GM18502 (cell line): Measurements from ENCODE around the gene DGCR6L.
"Not testable (repeated sequence)": the region's sequence is repeated elsewhere in the genome, so short reads cannot be mapped to it uniquely, and the experiment has no call there.

Experiments used
- ATAC-seq: cut with Tn5 transposase; IDR thresholded peaks from one replicate; pipeline ENCODE4 v1.9.1; 2021; ENCODE audit warnings: mild to moderate bottlenecking; ENCODE audit not compliant: unreplicated experiment, poor library complexity

The DGCR6L gene

GRCh38 chr22:20295262-20296064 is 24.4 kb downstream of the DGCR6L start:
- ATAC-seq, result no peak

- ATAC-seq, result no peak
These were observed 27.1 kb downstream of the DGCR6L start for GRCh38 chr22:20292673-20293232.

GRCh38 chr22:20292108-20292507 is 27.8 kb downstream of the DGCR6L start:
- ATAC-seq, result no peak

- ATAC-seq, result no peak
These were observed 28.2 kb downstream of the DGCR6L start for GRCh38 chr22:20291604-20292063.

- no peak for ATAC-seq
These were observed 28.6 kb downstream of the DGCR6L start for GRCh38 chr22:20291249-20291586.

- ATAC-seq, result no peak
These were observed 29.1 kb downstream of the DGCR6L start for GRCh38 chr22:20290578-20291248.

GRCh38 chr22:20290045-20290392 is 29.8 kb downstream of the DGCR6L start:
- ATAC-seq, result no peak

DNA sequence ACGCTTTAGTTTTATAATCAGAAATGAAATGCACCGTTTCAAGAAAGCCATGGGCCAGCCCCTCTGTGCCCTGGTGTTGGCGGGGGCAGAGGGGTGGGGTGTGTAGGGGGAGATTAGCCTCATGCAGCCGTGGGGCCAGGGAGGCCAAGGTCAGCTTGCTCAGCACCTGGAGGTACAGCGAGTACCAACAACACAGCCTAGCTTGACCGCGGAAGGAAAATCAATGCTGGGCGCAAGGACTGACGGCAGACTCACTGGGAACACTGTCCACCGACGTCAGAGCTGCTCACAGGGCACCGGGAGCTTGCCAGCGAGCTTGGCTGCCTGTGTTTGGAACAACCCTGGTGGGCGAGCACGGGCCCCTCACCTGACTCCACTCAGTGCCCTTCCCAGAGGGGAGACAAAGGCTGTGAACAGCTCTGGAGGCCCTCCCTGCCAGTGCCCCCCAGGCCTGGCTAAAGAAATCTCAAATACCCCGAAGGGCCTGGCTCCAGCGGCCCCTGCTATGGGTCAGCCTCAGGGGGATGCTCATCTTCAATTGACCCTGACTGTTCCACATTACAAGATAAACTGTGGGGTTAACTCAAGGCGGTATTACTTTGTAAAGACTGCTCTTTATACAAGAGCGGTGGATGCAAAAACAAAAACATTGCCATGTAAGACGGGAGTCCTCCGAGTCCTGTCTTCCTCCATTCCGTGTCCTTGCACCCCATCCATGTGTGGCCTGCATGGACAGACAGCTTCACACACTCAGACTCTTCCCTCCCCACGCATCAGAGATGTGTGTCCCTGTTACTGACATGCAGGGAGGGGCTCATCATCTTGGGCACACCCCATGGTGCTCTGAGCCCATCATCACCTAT is 30.4 kb downstream of the DGCR6L start:
- not testable (repeated sequence) for ATAC-seq

DNA sequence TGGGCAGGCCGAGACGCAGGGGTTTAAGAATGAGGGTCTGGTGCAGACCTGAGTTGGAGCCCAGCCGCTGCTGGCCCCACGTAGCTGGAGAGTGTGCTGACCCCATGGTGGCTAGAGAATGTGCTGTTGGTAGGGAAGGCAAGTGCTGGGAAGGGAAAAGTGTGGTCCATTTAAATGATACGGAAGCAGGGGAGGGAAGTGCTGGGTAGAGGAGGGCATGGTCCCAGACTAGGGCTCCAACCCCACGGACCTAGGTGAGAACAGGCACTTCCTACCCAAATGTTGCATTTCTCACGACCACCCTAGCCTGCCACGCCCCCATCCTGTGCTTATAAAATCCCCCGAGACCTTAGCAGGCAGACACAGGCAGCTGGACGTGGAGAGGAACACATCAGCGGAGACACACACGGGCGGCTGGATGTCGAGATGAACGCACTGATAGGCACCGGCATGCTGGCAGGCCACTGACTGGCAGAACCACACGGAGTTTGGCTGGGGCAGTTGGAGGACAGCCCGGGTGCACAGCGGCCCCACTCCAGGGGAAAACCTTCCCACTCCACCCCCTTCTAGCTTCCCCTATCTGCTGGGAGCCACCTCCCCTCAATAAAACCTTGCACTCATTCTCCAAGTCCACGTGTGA is 33.0 kb downstream of the DGCR6L start:
- ATAC-seq, result not testable (repeated sequence)

GRCh38 chr22:20286312-20286660 is 33.6 kb downstream of the DGCR6L start:
- ATAC-seq, result not testable (repeated sequence)

GRCh38 chr22:20285473-20286311 is 34.2 kb downstream of the DGCR6L start:
- not testable (repeated sequence) for ATAC-seq

DNA sequence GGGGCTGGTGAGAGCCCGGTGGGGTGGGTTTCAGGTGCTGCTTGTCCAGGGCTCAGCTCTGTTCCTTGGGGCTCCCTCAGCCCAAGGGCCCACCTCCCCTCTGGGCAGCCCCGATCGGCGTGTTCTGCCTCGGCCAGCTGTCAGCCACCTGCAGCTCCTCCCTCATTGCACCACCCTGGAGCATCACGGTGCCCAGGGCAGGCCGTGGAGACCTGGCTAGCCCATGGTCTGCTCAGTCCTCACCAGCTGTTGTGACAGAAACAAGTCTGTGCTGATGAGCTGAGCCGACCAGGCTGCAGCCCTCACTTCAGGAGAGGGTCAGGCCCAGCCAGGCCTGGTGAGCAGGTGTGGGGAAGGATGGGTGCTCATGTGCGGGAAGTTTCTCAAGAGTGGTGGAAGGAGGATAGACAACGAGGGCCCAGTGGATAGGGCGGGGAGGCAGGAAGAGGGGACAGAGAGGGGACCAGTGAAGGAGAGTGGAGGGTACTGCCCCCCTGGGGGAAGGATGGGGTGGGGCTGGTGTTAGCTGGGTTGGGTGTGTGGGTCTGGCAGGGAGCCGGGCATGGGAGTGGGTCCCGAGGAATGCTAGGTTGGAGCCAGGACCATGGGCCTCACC is 35.3 kb downstream of the DGCR6L start:
- ATAC-seq, result no peak

DNA sequence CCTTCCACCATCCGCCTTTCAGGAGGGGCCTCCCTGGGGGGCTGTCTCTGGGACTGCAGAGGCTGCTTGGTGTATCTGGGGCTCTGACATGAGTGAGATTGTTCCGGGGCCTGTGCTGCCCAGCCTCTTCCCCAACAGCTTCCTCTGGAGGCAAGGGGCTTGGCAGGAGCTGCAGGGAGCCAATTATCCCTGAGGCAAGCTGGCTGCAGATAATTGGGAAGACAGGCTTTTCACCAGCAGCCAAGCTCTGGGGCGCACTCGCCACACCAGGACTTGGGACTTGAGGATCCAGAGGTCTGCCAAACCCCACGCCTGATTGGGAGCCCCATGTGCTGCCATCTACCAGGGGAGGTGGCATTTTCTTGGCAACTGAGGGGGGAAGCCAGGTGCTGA is 36.2 kb downstream of the DGCR6L start:
- ATAC-seq, result no peak

DNA sequence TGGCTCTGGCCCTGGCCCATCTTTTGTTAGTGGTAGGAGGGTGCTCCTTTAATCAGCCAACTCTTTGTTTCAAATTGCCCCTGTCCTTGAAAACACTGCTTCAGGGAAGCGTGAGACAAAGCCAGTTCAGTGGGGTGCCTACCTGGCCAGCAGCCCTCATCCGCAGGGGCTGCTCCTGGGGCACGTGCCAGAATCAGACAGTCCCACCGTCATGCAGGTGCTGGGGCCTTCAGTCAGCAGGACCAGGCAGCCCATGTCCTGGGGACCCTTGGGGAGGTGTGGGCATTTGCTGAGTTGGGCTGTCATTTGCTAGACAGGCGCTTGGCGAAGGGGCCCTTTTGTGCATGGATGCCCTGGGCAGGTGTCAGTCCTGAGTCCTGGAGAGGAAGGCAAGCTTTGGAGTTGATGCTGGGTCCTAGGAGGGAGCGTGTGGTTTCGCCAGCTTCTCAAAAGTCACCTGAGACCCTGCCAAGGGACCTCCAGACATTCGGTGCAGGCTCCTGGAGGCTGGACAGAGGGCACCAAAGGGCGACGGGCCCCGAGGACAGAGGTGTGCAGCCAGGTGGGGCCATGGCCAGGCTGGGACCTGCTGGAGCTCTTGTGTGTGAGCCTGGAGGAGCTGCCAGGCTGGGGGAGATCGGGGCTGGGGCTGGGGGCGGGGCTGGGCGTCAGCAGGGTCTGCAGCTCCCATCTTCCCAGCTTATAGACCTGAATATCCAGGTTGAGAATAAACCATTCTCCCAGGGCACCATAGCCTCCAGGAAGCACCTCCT is 36.8 kb downstream of the DGCR6L start:
- ATAC-seq, result no peak

- no peak for ATAC-seq
These were observed 38.0 kb downstream of the DGCR6L start for GRCh38 chr22:20281891-20282290.

GRCh38 chr22:20281473-20281872 is 38.4 kb downstream of the DGCR6L start:
- ATAC-seq, result not testable (repeated sequence)

DNA sequence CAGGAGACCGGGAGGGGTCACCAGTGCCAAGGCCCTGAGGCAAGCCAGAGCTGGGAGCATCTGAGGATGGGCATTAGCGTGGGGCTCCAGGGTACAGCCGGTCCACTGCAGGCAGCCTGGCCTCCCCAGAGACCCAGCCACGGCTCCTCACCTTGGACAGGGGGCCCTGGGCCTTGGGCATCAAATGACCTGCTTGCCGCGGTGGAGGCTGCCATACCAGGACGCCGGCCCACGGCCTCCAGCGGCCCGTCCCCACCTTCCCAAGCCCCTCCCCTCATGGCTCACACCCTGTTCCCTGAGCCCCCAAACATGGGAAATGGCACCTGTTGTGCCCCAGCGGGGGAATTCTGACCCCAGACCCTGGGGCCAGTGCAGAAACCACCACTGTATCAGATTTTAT is 39.0 kb downstream of the DGCR6L start:
- no peak for ATAC-seq

- not testable (repeated sequence) for ATAC-seq
These were observed 39.7 kb downstream of the DGCR6L start for GRCh38 chr22:20280163-20280562.
